Left cardiac atrium (tissue), 4 donors: ENCODE data around the gene CFTR. TPM values are rescaled to one million over a fixed set of nuclear protein-coding genes. Genes with fewer than 3 reads are reported as not detected.
A peak's percentile ranks its signal among the peaks of the same experiment; 100 is the strongest.
"Not testable (repeated sequence)": the region's sequence is repeated elsewhere in the genome, so short reads cannot be mapped to it uniquely, and the experiment has no call there.

ENCODE experiments used
- ATAC-seq, 2 donors: fragments of 200-7000 bp; cut with Tn5 transposase; one replicate each; pipeline ENCODE4 v1.9.1; 2020; ENCODE audit warnings: mild to moderate bottlenecking in 2 of 2, moderate library complexity in 2 of 2
- DNase-seq: peaks from one replicate; pipeline ENCODE4 v3.0.0-alpha.2; 2020
- intact Hi-C, 2 donors: fragments of 100-400 bp; cut with DNase I; formaldehyde crosslinking; loops; one replicate each; pipeline versions ENCODE4 v1.14.1 to v1.15.1; 2022 to 2023
- total RNA-seq, 2 donors: library from RNA; stranded (reverse); fragmentation: NEBNext Ultra II Directional; extraction: Animal tissue kit (Norgen Biotek cat#: 25700); gene quantifications; one replicate each; pipeline ENCODE4 v1.2.1, GENCODE V29; 2021
- donor health status: DM: no; HTN: yes; CAD: no.
- donor health status: DM: no; HTN: yes; CAD: no; lungs with severe emphysema.
- donor health status: DM: yes; HTN: yes; CAD: no.
- donor health status: Dilated cardiomyopathy.

The CFTR gene
- total RNA-seq, 2 donors from 2014 or later, result 0.37 to 0.68 TPM

DNA sequence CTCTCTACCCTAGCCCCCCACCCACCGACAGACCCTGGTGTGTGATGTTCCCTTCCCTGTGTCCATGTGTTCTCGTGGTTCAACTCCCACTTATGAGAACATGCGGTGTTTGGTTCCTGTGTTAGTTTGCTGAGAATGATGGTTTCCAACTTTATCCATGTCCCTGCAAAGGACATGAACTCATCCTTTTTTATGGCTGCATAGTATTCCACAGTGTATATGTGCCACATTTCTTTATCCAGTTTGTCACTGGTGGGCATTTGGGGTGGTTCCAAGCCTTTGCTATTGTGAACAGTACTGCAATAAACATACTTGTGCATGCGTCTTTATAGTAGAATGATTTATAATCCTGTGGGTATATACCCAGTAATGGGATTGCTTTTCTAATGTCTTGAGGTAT, 228.3 kb downstream of the CFTR start:
- DNase-seq, ATAC-seq, intact Hi-C loops: not testable (repeated sequence)

- ATAC-seq, result no peak
- DNase-seq, result no peak
- intact Hi-C loops, result no loop called here
Observed at GRCh38 chr7:117711556-117711955, 231.7 kb downstream of the CFTR start.

DNA sequence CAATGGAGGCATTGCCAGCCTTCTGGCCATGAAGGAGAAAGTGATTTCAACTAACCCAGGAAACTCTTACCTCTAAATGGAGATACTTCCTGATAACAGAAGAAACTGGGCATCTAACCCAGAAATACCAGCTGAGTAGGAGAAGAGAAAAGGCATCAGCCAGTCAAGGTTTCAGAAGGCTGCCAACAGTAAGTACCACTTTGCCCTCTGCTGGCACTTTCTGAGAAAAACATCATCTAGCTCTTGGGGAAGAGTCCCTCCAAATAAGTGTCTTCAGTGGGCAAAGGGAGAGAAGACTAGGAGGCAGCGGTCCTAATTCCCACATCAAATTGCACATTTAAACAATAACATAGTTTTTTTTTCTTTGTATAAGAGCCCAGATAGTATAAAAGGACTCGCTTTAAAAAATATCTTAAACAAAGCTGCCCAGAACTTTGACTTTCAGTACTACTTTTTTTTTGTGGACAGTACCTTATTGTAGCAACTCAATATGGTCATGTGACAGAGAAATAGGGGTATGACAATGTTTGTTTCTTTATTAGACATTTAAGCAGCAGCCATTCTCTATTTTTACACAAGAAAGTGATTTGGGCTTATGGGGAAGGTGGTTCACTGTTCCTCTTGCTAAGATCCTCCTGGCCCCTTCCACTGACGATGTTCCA, 236.1 kb downstream of the CFTR start:
- intact Hi-C loops, result loop anchor here in 1 of 2 donors (5.0 kb wide), 1 partner anchor 254 kb away; no protein-coding TSS in a partner anchor
- DNase-seq (no peak), ATAC-seq (peak in 1 of 2 donors; percentile 79)

GRCh38 chr7:117716707-117717299, 237.0 kb downstream of the CFTR start:
- intact Hi-C loops, result loop anchor here in 1 of 2 donors (5.0 kb wide), 1 partner anchor 255 kb away; no protein-coding TSS in a partner anchor
- DNase-seq (no peak), ATAC-seq (no peak)

- intact Hi-C loops, result loop anchor here in 1 of 2 donors (5.0 kb wide), 1 partner anchor 255 kb away; no protein-coding TSS in a partner anchor
- DNase-seq (no peak), ATAC-seq (no peak)
Observed at GRCh38 chr7:117717357-117717756, 237.5 kb downstream of the CFTR start.

Other genes starting within 250 kb of the CFTR start
- gene WNT2, start 157.0 kb upstream of the CFTR start, total RNA-seq, result 1 to 10 TPM in 1 of 2 donors, not detected in 1; 2.7 TPM
- gene ASZ1, start 52.5 kb upstream of the CFTR start, total RNA-seq, result not detected